ENCODE results near the gene CPXM2.

Gene CPXM2

DNA sequence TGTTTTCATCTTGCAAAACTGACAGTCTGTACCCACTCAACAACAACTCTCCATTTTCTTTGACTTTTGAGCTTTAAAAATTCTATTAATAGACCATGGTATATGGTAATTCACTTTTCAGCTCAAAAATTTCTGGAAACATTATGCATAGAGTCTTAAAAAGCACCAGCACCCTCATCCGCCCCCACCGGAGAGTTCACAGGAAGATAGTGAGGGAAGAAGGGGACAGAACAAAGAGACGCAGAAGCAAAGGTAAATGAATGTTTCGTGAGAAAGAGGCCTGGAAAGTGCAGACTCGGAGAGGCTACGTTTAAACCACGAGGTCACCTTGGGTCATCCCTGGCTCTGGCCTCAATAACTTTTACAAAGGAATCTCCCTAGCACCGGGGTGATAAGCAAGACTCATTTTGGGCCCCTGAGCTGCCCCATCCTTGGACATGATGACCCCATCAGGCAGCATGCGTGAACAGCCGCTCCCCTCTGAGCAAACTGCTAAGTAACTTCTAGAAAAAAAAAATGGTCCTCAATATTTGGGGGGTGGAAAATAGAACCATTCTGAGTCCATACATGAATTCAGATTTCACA lies 96.3 kb downstream of the CPXM2 start:
- no peak for DNase-seq

DNA sequence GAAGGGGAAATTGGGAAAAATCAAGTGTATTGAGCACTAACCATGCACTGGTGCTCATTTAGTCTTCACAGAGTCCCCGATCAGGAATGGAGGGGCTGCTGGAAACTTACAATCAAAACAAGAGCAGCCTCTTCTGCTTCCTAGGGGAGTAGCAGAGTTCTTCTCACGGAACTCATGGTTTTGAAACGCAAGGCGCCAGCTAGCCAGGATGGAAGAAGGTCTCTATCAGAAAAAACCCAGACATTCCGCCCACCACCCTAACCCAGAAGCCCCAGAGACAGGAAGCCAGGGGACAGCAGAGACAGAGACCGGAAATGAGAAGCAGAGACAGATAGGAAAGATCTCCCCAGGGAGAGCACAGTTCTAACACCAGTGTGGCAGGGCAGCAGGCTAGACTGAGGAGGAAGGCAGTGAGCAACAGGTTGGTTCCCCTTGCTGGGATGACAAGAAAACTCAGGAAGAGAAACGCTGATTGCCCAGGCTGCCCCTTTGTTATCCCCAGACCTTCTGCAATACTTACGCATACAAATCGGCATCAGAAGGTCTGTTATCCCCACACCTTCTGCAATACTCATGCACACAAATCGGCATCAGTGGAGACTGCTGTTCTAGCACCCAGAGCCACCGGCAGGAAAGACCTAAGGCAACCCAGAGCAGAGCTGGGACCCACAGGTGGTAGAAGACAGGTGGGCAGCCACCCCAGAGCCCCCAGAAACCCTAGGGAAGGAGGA lies 99.2 kb downstream of the CPXM2 start:
- no peak for DNase-seq

GRCh38 chr10:123790132-123790885 lies 101.3 kb downstream of the CPXM2 start:
- no peak for DNase-seq

DNA sequence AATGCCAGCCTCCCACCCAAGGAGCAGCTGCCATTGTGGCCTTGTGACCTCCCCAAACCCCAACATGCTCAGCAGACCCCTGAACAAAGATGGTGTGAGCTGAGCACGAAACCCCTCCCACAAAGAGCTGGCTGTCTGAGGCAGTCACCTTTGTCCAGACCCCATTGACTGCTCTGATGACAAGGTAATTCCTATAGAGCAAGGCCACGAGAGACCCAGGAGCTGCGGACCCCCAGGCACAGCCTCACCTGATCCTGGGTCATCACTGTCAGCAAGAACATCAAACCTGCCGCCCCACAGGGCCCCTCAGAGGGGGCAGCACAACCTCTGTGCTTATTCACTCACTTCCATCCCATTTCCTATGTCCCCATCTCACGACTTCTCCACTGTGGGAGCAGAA lies 102.6 kb downstream of the CPXM2 start:
- no peak for DNase-seq

- DNase-seq: no peak
Observed at GRCh38 chr10:123787566-123787965, 104.0 kb downstream of the CPXM2 start.

DNA sequence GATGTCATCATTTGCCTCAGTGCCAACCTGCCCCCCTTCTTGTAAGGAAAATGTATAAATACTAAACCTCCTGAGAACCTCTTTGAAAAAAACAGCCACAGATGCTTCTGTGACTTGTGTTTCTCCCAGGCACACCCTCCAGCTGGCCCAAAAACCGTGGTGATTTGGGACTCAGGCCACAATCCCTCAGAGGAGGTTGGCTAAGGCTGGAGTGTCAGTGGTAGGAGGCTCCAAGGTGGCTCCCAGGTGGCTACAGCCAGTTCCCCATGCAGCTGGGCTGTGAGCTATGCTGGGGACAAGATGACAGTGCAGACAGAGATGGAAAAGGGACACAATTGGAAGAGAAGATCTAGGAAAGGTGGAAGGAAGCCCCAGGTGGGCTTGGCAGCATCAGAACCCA lies 104.7 kb downstream of the CPXM2 start:
- DNase-seq: no peak

- no peak for DNase-seq
Observed at GRCh38 chr10:123786306-123786705, 105.3 kb downstream of the CPXM2 start.

DNA sequence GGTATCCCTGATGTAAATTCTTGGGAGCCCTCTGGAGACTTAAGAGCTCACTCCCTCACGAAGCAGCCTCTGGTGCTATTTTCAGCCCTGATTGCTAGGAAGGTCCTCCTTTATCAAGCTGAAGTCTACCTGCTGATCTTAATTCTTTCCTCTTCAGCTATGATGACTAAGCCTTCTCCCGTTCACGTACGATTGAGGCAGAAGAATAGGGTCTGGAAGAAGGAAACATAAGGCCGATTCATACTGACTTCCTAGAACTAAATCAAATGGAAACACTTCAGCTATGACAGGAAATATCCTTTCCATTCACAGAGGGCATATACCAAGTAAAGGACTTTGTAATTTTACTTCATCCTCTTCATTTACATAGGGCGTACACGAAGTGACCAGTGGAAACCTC lies 107.0 kb downstream of the CPXM2 start:
- DNase-seq: no peak

- no peak for DNase-seq
Observed at GRCh38 chr10:123784216-123784615, 107.4 kb downstream of the CPXM2 start.

DNA sequence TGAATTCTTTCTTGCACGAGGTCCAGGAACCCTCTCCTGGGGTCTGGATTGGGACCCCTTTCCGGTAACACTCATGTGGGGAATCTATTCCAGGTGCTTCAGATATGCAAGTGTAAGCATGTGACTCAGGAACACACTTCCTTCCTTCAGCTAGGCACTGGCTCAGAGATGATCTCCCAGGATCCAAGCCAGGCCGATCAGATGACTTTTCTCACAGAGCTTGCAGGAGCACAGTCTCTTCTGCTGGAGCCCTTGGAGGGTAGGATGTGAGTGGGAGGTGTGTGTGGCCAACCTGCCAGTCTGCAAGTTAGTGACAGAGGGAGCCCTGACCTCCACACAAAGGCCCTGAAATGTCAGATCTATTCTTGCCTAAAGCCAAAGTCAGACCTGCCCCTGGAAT lies 108.3 kb downstream of the CPXM2 start:
- DNase-seq: no peak

GRCh38 chr10:123782549-123782948 lies 109.1 kb downstream of the CPXM2 start:
- DNase-seq: no peak

GRCh38 chr10:123781956-123782500 lies 109.6 kb downstream of the CPXM2 start:
- DNase-seq: no peak

GRCh38 chr10:123781324-123781900 lies 110.2 kb downstream of the CPXM2 start:
- DNase-seq: no peak

GRCh38 chr10:123778719-123779517 lies 112.7 kb downstream of the CPXM2 start:
- no peak for DNase-seq

GRCh38 chr10:123777881-123778280 lies 113.7 kb downstream of the CPXM2 start:
- no peak for DNase-seq

DNA sequence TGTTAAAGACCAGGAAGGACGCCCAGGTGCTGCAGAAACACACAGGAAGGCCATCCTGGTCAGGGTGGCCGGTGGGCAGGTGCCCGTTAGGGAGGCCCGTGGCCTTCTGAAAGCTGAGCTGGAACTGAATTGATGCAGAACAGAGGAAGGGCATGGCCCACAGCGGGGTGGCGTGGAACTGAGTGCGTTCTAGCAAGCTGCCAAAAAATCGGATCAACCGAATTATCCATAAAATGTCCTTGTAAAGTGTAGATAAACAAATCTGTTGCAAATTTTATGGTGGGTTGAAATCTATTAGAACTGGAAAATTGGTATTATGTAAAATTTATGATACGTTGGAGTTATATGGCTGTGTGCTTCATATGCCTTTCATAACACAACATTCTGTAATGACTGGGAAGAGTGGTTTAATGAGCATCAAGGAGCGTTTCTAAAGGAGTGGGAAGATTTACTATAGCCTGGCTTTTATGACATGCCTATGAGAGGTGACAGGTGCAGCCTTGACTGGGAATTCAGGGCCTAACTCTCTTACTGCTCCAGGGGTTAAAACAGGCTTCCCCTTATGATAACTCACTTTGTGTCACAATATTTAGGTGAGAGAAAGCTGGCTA lies 117.4 kb downstream of the CPXM2 start:
- DNase-seq: no peak

GRCh38 chr10:123772645-123773508 lies 118.7 kb downstream of the CPXM2 start:
- DNase-seq: no peak

DNA sequence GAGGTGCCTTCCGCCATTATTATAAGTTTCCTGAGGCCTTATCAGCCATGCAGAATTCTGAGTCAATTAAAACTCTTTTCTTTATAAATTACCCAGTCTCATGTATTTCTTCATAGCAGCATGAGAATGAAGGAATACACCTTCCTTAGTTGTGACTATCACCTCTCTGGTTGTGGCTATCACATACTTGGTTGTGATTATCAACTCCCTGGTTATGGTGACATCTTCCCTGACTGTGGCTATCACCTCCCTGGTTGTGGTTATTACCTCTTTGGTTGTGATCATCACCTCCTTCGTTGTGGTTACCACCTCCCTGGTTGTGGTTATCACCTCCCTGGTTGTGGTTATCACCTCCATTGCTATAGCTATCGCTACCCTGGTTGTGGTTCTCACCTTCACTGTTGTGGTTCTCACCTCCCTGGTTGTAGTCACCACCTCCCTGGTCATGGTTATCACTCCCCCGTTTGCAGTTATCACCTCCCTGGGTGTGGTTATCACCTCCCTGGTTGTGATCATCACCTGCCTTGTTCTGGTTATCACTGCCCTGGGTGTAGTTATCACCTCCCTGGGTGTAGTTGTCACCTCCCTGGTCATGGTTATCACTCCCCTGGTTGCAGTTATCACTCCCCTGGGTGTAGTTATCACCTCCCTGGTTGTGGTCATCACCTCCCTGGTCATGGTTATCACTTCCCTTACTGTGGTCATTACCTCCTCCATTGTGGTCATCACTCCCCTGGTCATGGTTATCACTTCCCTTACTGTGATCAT lies 119.5 kb downstream of the CPXM2 start:
- DNase-seq: no peak

GRCh38 chr10:123769647-123770046 lies 122.0 kb downstream of the CPXM2 start:
- DNase-seq: no peak

GRCh38 chr10:123766761-123767160 lies 124.8 kb downstream of the CPXM2 start:
- DNase-seq: no peak
